Neuron (in vitro differentiated cells): Measurements from ENCODE around the gene NCAPG.
"Not testable (repeated sequence)": the region's sequence is repeated elsewhere in the genome, so short reads cannot be mapped to it uniquely, and the experiment has no call there.

Experiments
- H2AFZ ChIP-seq: one replicate; pipeline ENCODE4 v1.6.1; 2013; ENCODE audit warnings: low read depth, mild to moderate bottlenecking, inconsistent platforms, low read length, moderate library complexity
- H3K27me3 ChIP-seq: one replicate; pipeline ENCODE4 v1.6.1; 2013; ENCODE audit warnings: low read length; ENCODE audit not compliant: insufficient read depth
- H3K36me3 ChIP-seq: one replicate; pipeline ENCODE4 v1.6.1; 2013; ENCODE audit warnings: low read length; ENCODE audit not compliant: insufficient read depth
- H3K4me1 ChIP-seq: one replicate; pipeline ENCODE4 v1.6.1; 2013; ENCODE audit warnings: low read length; ENCODE audit not compliant: insufficient read depth
- H3K4me3 ChIP-seq: 2 replicates; pipeline ENCODE4 v1.5.1; 2013; ENCODE audit warnings: mild to moderate bottlenecking, low read length, moderate library complexity
- H3K9me3 ChIP-seq: one replicate; pipeline ENCODE4 v1.6.1; 2013; ENCODE audit warnings: low read length

The NCAPG gene

GRCh38 chr4:17861906-17862305 is 51.1 kb downstream of the NCAPG start:
- not testable (repeated sequence) for H3K36me3 ChIP-seq, H3K4me3 ChIP-seq, H3K4me1 ChIP-seq, H3K9me3 ChIP-seq, H3K27me3 ChIP-seq, H2AFZ ChIP-seq

DNA sequence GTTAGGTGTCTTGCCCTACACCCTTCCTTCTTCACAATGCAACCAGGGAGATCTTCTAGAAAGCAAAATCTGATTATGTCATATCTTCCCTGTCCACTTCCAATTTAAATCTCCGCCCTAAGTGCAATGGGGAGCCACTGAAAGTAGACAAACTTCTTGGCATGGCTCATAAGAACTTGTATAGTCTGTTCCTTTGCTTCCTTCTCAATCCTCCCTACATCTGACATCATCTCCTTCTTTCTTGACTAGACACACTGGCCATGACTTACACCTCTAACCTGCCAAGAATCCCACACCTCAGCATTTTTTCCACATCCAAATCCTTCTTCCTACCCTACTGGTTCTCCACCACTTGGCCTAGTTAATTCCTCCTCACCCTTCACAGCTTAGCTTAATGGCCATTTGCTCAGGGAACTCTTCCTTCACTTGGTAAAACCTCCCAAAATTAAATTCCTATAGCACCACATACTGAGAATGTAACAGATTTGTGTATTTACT is 55.1 kb downstream of the NCAPG start:
- Histone ChIP-seq H3K9me3 (peaks cover 4% of the 10 kb centered on the region), H3K4me3 (no peak overlapping the region), H2AFZ (no peak overlapping the region), H3K36me3 (peaks cover 2% of the 10 kb centered on the region), H3K4me1 (peaks cover 9% of the 10 kb centered on the region), H3K27me3 (no peaks in the 10 kb centered on the region)

DNA sequence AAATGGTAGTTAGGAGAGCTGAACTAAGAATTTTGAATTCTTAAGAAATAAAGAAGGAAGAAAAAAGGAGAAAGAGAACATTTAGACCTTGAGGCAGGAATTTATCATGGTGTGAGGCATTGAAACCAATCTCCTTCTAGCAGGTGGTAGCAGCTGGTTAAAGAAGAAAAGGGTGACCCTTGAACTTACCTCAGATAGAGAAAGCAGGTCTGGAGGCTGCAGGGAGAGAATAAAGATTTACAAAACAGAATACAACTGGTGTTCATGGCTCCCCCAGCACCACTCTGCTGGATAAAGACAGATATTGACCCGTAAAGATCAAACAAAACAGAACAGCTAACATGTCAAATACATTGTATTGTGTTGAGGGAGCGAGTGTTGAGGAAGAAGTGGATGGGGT is 56.0 kb downstream of the NCAPG start:
- peaks cover 2% of the 10 kb centered on the region for H3K36me3 ChIP-seq
- peaks cover 9% of the 10 kb centered on the region for H3K4me1 ChIP-seq
- no peaks in the 10 kb centered on the region for H3K27me3 ChIP-seq
- H2AFZ ChIP-seq: no peak overlapping the region
- no peak overlapping the region for H3K4me3 ChIP-seq
- H3K9me3 ChIP-seq: peaks cover 2% of the 10 kb centered on the region

DNA sequence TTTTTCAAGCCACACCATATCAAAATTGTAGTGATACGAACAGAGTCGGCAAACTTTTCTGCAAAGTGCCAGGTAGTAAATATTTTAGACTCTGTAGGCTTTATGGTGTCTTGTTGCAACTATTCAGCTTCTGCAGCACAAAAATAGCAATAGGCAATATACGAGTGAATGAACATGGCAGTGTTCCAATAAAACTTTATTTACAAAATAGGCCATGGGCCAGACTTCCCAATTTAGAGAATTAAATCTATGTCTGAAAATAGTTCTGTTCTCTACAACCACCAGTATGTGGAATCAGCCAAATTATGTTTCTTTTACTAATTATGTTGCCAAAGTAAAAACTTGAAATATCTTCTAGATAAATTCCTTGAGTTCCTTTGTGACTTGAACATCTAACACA is 56.5 kb downstream of the NCAPG start:
- H3K27me3 ChIP-seq: no peaks in the 10 kb centered on the region

DNA sequence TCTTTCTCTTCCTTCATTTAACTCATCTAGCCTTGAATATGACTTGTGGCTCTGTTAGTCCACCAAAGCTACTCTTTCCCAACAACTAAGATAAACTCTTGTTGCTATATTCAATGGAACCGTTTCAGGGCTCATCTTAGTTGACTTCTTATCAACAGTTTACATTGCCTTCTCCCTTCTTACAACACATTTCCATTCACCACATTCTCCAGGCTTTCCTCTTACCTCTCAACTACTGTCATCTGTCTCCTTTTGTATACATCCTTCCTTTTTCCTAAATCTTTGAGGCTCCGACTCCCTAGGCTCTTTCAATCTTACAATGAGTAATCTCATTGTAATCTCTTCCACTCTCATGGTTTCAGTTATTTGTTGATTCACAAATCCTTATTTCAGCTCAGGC is 58.5 kb downstream of the NCAPG start:
- H3K27me3 ChIP-seq: no peaks in the 10 kb centered on the region
- peaks cover 2% of the 10 kb centered on the region for H3K36me3 ChIP-seq
- no peak overlapping the region for H3K4me3 ChIP-seq
- no peak overlapping the region for H2AFZ ChIP-seq
- H3K4me1 ChIP-seq: peaks cover 9% of the 10 kb centered on the region
- no peaks in the 10 kb centered on the region for H3K9me3 ChIP-seq

More for the DNA sequence above, 56.5 kb downstream of the NCAPG start:
- Histone ChIP-seq H3K9me3 (peaks cover 2% of the 10 kb centered on the region), H3K36me3 (peaks cover 2% of the 10 kb centered on the region), H3K4me1 (peaks cover 9% of the 10 kb centered on the region), H3K4me3 (no peak overlapping the region), H2AFZ (no peak overlapping the region)

DNA sequence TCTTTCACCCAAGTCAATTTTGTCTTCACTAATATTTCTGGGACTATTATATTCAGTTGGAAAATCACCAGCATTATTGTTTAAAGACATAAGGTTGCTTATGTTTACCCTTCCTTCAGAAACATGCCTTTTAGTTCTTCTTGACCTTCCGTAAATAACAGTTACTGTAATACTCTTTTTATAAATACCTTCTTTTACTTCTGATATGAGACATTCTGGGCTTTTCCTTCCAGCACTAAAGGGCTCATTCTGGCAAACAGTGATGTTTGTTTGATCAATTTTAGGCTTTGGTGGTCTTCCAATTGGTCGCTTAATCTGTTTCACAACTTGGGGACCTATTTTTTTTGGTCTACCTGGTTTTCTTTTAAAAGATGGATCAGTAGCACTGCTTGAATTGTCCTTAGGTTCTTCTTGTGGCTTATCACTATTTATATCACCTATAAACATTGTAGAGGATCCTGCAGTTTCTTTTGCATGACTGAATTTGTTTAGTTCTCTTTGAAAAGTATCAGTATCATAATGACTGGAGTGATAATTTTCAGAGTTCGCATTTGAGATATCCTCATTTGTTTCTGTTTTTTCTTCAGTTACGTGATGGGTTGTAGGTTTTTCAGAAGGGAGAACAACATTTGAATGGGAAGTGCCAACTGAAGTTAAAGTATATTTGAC is 64.8 kb downstream of the NCAPG start:
- no peak overlapping the region for H2AFZ ChIP-seq

DNA sequence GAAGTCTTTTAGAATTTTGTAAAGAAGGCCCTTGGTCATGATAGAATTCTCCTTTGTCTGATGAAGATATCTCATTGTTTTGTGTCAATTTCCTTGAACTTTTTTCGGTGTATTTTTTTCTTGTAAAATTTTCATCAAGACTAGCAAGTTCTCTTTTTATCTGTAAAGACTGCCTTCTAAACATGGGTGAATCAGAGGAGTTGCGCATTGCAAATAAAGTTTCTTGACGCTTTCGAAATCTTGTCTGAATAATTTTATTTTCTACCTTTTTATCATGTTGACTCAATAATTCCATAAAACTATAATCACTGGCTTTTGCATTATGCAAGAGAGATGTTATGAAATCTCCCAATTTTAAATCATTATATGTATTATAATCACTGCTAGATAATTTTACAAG is 66.2 kb downstream of the NCAPG start:
- H3K4me3 ChIP-seq: no peak overlapping the region
- H3K4me1 ChIP-seq: no peaks in the 10 kb centered on the region
- peaks cover 7% of the 10 kb centered on the region for H3K36me3 ChIP-seq
- no peaks in the 10 kb centered on the region for H3K27me3 ChIP-seq
- H3K9me3 ChIP-seq: no peaks in the 10 kb centered on the region
- H2AFZ ChIP-seq: no peak overlapping the region

More for the DNA sequence above, 64.8 kb downstream of the NCAPG start:
- Histone ChIP-seq H3K9me3 (no peaks in the 10 kb centered on the region), H3K27me3 (no peaks in the 10 kb centered on the region), H3K4me3 (no peak overlapping the region), H3K4me1 (no peaks in the 10 kb centered on the region), H3K36me3 (peaks cover 9% of the 10 kb centered on the region)

GRCh38 chr4:17877661-17878060 is 66.9 kb downstream of the NCAPG start:
- Histone ChIP-seq H2AFZ (no peak overlapping the region), H3K4me3 (no peak overlapping the region), H3K4me1 (no peaks in the 10 kb centered on the region), H3K9me3 (no peaks in the 10 kb centered on the region), H3K27me3 (no peaks in the 10 kb centered on the region), H3K36me3 (peaks cover 7% of the 10 kb centered on the region)

- peaks cover 17% of the 10 kb centered on the region for H3K36me3 ChIP-seq
- no peaks in the 10 kb centered on the region for H3K4me1 ChIP-seq
- no peaks in the 10 kb centered on the region for H3K9me3 ChIP-seq
- no peak overlapping the region for H2AFZ ChIP-seq
- no peaks in the 10 kb centered on the region for H3K27me3 ChIP-seq
- no peak overlapping the region for H3K4me3 ChIP-seq
Measured at GRCh38 chr4:17884063-17884462, 73.3 kb downstream of the NCAPG start.

GRCh38 chr4:17884511-17884910 is 73.7 kb downstream of the NCAPG start:
- H2AFZ ChIP-seq: no peak overlapping the region
- no peak overlapping the region for H3K4me3 ChIP-seq
- H3K36me3 ChIP-seq: peaks cover 17% of the 10 kb centered on the region
- peaks cover 2% of the 10 kb centered on the region for H3K4me1 ChIP-seq
- H3K27me3 ChIP-seq: no peaks in the 10 kb centered on the region
- H3K9me3 ChIP-seq: no peaks in the 10 kb centered on the region

GRCh38 chr4:17889692-17890091 is 78.9 kb downstream of the NCAPG start:
- peaks cover 3% of the 10 kb centered on the region for H3K4me1 ChIP-seq
- no peaks in the 10 kb centered on the region for H3K27me3 ChIP-seq
- peaks cover 8% of the 10 kb centered on the region for H3K36me3 ChIP-seq
- H2AFZ ChIP-seq: no peak overlapping the region
- no peaks in the 10 kb centered on the region for H3K9me3 ChIP-seq
- H3K4me3 ChIP-seq: no peak overlapping the region

GRCh38 chr4:17894421-17894820 is 83.6 kb downstream of the NCAPG start:
- peaks cover 10% of the 10 kb centered on the region for H3K36me3 ChIP-seq
- no peak overlapping the region for H3K4me3 ChIP-seq
- H3K9me3 ChIP-seq: no peaks in the 10 kb centered on the region
- no peaks in the 10 kb centered on the region for H3K27me3 ChIP-seq
- H2AFZ ChIP-seq: no peak overlapping the region
- H3K4me1 ChIP-seq: peaks cover 2% of the 10 kb centered on the region
